Hematopoietic multipotent progenitor cell (in vitro differentiated cells): ENCODE measurements around the gene CX3CL1. TPM values are rescaled to one million over a fixed set of nuclear protein-coding genes. Genes with fewer than 3 reads are reported as not detected.
"Not testable (repeated sequence)": the region's sequence is repeated elsewhere in the genome, so short reads cannot be mapped to it uniquely, and the experiment has no call there.

Experiments used
- DNase-seq, 3 donors: peaks; one replicate each; pipeline ENCODE4 v3.0.0-alpha.2; 2011 to 2015; ENCODE audit warnings: low read depth in 2 of 3, low spot score in 2 of 3
- total RNA-seq: library from RNA; depleted of rRNA; stranded (reverse); fragments of >200 nt; gene quantifications from one replicate; pipeline ENCODE4 v1.2.3, GENCODE V29; 2012

The CX3CL1 gene
- total RNA-seq, 1 donor, result under 0.01 TPM

DNA sequence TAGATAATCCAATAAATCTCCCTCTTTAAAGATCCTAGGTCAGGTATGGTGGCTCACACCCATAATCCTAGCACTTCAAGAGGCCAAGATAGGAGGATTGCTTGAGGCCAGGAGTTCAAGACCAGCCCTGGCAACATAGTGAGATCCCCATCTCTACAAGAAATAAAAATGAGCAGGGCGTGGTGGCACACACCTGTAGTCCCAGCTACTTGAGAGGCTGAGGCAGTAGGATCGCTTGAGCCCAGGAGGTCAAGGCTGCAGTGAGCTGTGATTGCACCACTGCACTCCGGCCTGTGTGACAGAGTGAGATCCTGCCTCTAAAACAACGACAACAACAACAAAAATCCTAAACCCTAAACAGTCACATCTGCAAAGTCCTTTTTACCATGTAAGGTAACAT lies 15.7 kb upstream of the CX3CL1 start:
- DNase-seq, result no peak

DNA sequence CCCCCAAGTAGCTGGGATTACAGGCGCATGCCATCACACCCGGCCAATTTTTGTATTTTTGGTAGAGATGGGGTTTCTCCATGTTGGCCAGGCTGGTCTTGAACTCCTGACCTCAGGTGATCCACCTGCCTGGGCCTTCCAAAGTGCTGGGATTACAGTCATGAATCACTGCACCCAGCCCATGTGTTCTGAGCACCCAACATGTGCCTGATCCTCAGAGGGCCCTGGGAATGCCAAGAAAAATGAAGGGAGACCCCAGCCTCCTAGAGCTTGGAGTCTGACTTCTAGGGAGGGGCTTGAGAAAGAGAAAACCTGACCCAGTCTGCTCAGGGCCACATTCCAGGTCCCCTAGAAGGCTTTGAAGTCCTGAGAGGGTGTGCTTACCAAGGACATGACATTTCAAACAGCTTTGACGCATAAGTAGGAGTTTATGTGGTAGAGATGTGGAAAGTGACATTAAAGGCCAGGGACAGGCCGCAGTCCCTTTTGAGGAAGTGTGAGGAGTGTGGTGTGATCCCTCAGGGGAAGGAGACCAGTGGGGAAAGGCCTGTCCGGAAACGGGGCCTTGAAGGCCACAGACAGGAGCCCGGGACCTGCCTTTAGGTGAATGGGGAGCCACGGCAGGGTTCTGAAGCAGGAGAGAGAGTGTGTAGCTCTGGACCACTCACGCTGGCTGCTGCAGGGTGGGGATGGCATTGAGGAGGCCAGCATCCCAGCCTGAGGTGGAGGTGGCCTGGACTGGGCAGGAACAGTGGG lies 14.8 kb upstream of the CX3CL1 start:
- no peak for DNase-seq

- DNase-seq, result no peak
These were observed 14.2 kb upstream of the CX3CL1 start for GRCh38 chr16:57358086-57358420.

DNA sequence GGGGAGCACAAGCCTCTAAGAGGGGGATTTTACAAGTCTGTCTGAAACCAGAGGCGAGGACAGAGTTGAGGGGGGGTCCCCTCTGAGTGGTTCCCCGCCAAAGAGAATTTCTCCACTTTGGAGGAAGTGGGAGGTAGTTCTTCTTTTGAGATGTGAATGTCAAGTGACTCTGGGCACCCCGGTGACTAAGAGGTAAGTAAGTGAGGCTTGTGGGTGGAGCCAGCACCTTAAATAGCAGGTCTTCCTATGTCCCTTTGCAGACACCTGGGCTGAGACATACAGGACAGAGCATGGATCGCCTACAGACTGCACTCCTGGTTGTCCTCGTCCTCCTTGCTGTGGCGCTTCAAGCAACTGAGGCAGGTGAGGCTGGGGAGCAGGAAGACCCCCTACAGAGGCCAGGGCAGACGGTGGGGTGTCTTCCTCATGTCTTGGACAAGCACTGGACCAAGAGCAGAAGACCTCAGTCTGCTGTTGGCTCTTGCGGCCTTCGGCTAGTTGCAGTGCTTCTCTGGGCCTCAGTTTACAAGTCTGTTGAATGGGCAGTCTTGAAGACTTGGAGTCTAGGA lies 13.7 kb upstream of the CX3CL1 start, which contains the start of gene CCL22:
Gene CCL22 (plus strand): TSS at position 257 of the 569 bp plus-strand sequence. CDS start 34 bp downstream, at position 291.
- no peak for DNase-seq

GRCh38 chr16:57360321-57360935 lies 11.9 kb upstream of the CX3CL1 start:
- DNase-seq, result no peak

- DNase-seq, result no peak
These were observed 10.9 kb upstream of the CX3CL1 start for GRCh38 chr16:57361404-57361803.

- no peak for DNase-seq
These were observed 8.1 kb upstream of the CX3CL1 start for GRCh38 chr16:57364143-57364542.

- no peak for DNase-seq
These were observed 5.7 kb upstream of the CX3CL1 start for GRCh38 chr16:57366544-57367040.

DNA sequence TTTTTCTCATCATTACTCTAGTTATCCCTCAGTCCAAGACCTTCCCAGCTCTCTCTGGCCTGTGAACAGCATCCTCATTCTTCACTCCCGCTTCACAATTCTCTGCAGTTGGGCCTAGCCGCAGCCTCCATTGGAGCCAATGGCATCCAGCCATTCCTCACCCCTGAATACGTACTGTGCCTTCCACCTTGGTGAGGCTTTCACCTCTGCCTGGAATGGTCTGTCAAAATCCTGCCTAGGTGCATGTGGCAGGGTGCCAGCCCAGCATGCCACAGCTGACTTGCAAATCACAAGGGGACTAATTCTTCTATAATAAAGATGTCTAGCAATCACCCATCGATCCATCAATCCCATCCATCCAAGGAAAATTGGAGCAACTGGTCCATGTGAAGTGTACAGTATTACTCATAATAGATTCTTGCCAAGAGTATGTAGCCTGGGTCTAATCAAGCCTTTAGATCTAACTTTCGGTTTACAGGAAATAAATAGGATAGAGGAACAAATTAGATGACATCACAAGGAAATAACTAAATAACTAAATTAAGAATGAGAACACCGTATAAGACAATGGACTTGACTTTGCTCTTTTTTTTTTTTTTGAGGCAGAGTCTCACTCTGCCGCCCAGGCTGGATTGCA lies 5.1 kb upstream of the CX3CL1 start:
- no peak for DNase-seq

DNA sequence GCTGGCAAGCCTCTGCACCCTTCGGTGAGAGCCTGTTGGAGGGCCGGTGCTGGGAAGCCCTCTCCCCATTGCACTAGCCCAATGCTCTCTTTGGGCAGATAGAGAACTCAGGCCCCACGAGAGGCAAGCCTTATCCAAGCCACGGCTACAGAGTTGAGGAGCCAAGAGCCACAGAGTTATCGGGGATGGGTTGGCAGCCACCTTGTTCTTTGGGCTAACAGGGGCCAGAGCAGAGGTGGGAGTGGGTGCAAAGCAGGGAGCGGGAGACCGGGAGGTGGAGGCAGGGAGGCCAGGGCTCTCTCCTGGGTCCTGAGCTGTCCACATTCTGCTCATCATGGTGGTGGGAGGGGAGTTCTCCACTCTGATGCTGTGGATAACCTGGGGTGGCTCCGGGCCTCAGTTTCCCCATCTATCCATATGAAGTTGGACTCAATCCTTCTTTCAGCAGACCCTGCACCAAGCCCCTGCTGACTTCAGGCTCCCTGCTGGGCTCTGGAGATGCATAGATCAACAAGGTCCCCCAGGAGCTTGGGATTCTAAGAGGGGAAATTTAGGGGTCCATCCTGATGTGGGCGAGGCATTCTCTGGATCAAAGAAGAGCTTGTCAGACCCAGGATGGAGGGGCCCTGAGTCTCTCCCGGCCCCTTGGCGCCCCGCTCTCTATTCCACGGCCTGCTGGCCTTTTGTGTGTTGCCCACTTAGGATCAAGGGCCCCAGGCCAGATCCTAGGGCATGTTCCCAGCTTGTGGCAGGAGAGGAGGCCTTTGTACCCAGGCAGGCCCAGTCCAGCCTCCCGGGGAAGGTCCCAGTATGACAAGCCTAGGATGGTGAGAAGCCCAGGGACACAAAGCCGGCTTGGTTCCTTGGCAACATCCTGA lies 557 bp upstream of the CX3CL1 start:
- DNase-seq, result no peak

GRCh38 chr16:57373117-57373947 lies 1.0 kb downstream of the CX3CL1 start:
- no peak for DNase-seq

DNA sequence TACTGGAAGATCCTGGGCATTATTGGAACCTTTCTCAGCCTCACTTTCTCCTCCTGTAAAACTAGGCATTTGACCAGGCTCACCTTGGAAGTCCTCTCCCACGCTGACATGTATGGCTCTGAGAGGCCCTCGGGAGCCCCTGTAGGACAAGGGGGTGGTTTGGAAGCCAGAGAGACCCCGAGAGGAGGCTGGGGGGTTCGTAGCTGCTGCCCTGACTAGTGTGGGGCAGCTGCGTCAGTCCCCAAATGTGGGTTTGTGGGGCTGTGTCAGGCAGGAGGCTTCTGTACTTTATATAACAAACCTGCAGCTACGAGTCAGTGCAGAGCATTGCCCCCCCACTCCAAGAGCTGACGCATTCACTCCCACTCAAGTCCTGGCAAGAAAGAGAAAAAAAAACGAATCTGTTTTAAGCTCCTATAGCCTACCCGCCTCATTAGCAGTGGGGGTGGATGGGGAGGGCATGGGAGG lies 1.8 kb downstream of the CX3CL1 start:
- DNase-seq, result no peak

DNA sequence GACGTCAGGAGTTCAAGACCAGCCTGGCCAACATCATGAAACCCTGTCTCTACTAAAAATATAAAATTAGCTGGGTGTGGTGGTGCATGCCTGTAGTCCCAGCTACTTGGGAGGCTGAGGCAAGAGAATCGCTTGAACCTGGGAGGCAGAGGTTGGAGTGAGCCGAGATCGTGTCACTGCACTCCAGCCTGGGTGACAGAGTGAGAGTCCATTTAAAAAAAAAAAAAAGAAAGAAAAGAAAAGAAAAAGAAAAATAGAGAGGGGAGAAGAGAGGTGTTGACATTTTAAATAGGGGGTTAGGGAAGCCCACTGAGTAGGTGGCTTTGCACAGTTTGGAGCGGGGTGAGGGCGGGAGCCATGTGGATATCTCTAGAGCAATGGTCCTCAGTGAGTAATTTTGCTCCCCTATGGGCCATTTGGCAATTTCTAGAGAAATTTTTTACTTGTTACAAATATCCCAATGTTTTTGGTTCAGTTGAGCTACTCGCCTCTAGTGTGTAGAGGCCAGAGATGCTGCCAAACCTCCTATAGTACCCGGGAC lies 2.7 kb downstream of the CX3CL1 start:
- not testable (repeated sequence) for DNase-seq

DNA sequence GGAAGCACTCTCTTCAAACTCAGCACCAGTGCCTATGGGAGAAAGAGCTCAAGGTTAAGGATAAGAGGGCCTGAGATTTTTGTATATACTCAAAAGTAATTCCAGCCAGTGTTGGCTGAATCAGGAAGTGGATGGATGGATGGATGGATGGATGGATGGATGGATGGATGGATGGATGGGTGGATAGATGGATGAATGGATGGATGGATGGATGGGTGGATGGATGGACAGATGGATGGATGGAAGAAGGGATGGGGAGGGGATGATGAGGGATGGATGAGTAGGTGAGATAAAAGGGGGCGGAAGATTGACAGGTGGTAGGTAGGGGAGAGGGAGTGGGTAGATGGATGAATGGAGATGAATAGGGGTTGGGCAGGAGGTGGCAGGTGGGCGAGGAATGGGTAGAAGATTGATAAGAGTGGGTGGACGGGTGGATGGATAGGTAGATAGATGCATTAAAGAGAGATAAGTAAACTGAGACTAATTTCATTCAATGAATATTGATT lies 4.1 kb downstream of the CX3CL1 start:
- no peak for DNase-seq

DNA sequence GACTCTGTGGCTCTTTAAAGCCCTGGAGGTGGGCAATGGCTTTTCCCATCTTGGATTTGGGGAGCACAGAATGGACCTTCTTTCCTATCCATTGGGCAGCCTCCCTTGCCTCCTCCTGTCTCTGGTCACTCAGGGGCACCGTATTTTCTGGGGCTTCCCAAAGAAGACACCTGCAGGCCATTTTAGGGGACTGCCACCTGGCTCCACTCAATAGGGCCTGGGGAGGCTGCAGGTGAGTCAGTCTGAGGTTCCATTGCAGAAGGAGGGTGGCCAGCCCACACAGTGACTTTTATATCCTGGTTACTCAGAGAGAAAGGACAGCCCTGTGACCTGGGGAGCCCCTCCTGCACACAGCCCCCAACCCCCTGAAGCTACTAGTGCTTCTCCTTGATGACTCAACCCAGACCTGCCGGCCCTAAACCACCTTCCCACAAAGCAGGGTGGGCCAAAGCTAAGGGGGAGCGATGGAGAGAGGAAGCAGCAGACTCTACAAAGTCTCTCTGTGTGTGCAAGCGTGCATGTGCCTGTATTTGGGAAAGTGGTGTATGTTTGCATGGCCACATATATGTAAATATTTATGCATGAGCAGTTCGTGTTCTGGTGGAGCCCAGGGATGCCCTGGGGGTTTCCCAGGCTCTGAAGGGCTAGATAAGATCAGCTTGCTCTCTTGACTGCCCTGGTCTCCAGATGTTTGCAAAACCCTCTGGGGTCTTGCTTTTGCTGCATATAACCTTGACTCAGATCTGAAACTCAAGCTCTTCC lies 5.0 kb downstream of the CX3CL1 start:
- DNase-seq, result peak in 2 of 3 donors; percentile 42 to 52

DNA sequence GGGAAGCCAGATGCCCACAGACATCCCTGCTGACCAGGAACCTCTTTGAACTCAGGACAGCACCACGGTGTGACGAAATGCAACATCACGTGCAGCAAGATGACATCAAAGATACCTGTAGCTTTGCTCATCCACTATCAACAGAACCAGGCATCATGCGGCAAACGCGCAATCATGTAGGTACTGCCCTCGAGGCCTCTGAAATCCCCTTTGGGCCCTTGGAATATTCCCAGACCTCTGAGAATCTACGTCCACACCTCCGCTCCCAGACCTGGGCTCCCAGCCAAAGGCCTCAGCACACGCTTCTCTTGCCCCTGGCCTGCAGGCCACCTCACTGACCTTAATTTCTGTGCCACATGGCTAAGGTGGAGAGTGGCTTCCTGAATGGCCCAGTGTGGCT lies 7.3 kb downstream of the CX3CL1 start:
- no peak for DNase-seq

GRCh38 chr16:57380671-57381462 lies 8.6 kb downstream of the CX3CL1 start:
- peak in 2 of 3 donors; percentile 32 to 71 for DNase-seq
